NCI-H345 (cell line): ENCODE measurements around the gene FMN2.

ENCODE experiments used
- DNase-seq: peaks from one replicate; lab custom pipeline; 2025; lab: John Stamatoyannopoulos, UW

The FMN2 gene

GRCh38 chr1:240091614-240092300, at the start of gene FMN2:
FMN2 (plus strand) TSS chr1:240091883; CDS start chr1:240092110, 227 bp downstream.
- peak; percentile 86 for DNase-seq

- no peak for DNase-seq
Observed at GRCh38 chr1:240044620-240045019, 47.1 kb upstream of the FMN2 start.

DNA sequence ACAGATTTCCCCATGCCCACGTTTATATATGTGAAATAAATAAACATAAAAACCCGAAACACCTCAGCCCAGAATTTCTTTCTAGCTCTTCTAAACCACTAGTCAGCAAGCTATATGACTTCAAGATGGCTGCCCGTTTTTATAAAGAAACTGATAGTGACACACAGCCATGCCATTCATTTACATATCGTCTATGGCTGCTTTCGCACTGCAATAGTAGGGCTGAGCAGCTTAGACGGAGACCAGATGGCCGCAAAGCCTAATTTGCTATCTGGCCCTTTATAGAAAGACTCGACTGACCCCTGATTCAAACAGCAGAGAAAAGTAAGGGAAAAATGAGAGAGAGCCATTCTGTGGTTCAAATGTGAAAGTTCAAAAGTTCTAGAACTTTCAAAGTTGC, 45.7 kb upstream of the FMN2 start:
- DNase-seq, result no peak

- no peak for DNase-seq
Observed at GRCh38 chr1:240054109-240054701, 37.5 kb upstream of the FMN2 start.

- DNase-seq, result no peak
Observed at GRCh38 chr1:240055936-240056335, 35.7 kb upstream of the FMN2 start.

GRCh38 chr1:240056350-240056749, 35.3 kb upstream of the FMN2 start:
- no peak for DNase-seq

GRCh38 chr1:240058049-240058448, 33.6 kb upstream of the FMN2 start:
- DNase-seq, result no peak

DNA sequence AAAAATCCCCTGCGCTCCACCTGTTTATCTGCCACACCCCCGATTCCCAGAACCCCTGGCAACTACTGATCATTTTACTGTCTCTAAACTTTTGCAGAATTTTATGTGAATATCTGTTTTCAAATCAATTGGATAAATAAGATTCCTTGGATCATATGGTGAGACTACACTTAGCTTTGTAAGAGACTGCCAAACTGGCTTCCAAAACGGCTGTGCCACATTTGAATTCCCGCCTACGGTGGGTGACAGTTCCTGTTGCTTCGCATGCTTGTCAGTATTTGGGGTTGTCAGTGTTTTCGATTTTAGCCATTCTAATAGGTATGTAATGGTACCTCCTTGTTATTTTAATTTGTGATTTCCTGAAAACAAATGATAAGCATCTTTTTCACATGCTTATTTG, 22.7 kb upstream of the FMN2 start:
- no peak for DNase-seq

DNA sequence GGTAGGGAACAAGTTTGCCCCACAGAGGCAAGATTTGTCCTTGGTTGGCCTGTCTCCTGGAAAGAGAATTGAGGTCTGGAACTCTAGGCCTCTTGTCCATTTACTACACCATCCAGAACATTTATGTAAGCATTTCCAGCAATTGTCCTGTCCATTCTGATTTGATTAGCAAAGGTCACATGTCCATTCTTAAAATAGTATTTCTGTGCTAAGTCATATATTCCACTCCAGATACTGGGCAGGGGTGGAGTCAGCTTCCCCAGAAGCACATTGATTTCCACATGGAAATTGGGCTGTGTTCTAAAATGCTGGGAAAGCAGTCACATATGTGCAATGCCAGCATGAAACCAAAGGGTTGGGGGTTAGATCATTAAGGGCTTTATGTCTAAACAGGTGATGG, 21.5 kb upstream of the FMN2 start:
- DNase-seq, result no peak

GRCh38 chr1:240073097-240073496, 18.6 kb upstream of the FMN2 start:
- no peak for DNase-seq

DNA sequence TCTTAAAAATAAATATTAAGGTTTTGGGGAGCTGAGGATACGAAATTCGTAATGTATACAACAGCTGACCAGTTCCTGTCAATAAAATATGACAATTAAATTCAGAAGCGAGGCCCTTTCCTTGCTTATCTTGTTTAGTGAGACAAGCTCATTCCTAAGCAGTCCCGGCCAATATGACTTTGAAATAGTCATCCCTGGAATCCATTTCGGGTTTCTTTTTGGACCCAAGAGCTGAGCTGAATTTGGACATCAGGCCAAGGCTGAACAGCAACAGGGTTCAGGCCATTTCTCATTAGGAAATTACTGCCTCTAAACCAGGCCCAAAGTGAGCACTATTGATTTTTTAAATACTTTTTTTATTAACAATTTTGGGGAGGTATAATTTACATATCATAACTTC, 17.3 kb upstream of the FMN2 start:
- no peak for DNase-seq

- DNase-seq, result no peak
Observed at GRCh38 chr1:240074908-240075307, 16.8 kb upstream of the FMN2 start.

DNA sequence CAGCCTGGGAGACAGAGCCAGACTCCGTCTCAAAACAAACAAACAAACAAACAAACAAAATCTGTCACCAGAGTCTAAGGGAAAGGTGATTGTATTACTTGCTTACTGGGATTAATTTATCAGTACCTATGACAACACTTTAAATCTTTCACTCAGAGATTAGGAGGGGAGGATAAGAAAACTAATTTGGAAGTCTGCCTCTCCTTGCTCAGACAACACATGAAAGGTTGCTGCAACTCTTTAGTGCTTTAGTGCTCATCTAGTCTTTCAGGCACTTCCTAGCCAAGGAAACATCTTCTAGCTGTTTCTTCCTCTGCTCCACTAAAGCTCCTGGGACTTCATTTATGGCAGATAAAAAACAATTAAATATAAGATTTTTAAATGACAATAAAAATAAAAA, 7.3 kb upstream of the FMN2 start:
- no peak for DNase-seq

- DNase-seq, result no peak
Observed at GRCh38 chr1:240084749-240085148, 6.9 kb upstream of the FMN2 start.

- no peak for DNase-seq
Observed at GRCh38 chr1:240086726-240087125, 5.0 kb upstream of the FMN2 start.

- peak; percentile 23 for DNase-seq
Observed at GRCh38 chr1:240090014-240090413, 1.7 kb upstream of the FMN2 start.

DNA sequence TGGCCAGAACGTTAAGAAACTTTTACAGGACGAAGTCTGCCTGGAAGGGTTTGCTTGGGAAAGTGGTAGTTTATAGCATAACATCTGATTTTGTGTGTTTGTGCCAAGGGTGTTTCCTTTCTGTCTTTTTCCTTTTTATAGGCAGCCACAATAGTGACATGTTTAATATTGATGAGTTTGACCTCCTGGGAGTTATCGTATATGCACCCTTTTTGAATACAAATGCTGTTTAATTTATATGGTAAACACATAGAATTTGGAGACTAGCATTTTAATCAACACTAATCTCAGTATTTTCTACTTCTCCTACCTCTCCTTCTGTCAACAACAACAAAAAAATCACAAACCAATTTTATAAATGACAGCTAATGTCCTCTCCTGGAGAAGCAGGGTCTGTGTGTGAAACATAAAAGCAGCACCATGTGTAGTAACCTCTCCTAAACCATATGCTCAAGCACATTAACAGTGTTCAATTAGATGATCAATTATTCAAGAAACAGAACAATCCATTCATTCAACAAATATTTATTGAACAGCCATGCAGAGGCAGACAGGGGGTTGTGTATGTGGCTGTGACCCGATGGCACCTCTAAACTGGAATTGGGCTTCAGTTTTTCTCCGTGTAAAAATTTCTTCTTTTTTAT, 604 bp upstream of the FMN2 start:
- DNase-seq, result no peak

DNA sequence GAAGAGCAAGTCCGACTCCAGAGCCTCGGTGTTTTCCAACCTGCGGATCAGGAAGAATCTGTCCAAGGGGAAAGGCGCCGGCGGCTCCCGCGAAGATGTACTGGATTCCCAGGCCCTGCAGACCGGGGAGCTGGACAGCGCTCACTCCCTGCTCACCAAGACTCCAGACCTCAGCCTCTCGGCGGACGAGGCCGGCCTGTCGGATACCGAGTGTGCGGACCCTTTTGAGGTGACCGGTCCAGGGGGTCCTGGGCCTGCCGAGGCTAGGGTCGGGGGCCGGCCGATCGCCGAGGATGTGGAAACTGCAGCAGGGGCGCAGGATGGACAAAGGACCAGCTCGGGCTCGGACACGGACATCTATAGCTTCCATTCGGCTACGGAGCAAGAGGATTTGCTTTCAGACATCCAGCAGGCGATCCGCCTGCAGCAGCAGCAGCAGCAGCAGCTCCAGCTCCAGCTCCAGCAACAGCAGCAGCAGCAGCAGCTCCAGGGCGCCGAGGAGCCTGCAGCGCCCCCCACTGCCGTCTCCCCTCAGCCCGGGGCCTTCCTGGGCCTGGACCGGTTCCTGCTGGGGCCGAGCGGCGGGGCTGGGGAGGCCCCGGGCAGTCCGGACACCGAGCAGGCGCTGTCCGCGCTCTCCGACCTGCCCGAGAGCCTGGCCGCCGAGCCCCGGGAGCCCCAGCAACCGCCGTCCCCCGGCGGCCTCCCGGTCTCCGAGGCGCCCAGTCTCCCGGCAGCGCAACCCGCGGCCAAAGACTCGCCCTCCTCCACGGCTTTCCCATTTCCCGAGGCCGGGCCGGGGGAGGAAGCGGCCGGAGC, 827 bp downstream of the FMN2 start:
- DNase-seq, result peak; percentile 43

GRCh38 chr1:240093120-240093961, 1.7 kb downstream of the FMN2 start:
- peak; percentile 59 for DNase-seq

DNA sequence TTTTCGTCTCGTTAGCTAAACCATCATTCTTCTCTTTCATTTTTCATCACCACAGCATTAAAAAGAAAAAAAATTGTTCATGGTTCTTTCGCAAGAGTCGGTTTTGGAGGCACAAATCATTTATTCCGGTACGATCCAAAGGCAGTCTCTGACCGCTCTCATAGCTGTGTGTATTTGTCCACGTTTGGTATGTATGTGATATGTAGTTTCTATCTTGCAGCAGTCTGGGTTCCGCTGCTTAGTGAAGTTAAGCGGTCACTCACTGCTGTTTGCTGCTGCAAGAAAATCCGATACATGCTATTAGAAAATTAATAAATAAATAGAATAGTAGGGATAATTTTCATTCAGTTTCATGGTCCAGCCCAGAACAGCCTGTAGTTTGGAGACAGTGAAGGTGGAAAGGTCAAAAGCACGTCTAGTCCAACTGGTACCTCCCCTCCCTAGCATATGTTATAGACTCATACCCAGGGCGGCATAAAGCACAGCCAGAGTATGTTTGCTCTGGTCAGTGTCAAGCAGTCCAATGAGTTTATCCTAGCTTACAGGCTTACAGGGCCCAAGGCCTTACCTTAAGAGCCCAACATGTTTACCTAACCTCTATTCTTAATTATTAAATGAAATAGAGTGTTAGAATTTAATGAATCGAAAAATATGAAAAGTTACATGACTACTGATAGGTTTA, 2.5 kb downstream of the FMN2 start:
- DNase-seq, result no peak

DNA sequence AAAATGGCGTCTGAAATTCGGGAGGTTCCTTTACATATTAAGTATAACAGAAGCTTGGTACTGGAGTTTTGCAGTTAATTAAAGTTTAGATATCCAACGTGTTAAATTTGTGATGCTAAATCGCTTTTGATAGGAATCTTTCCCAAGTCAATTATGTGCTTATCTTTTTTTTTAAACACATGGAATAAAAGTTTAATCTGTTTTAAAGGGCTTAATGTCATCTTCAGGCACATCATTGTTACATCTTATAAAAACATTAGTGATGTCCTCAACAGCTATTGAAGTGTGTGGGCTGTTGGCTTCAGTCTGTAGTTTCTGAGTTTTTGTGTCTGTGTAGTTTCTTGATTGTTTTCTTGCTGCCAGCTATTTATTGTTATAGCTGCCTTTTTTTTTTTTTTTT, 5.3 kb downstream of the FMN2 start:
- no peak for DNase-seq
